PC-3 (cell line): Measurements from ENCODE around the gene TSPAN4. TPM values are rescaled to one million over a fixed set of nuclear protein-coding genes. Genes with fewer than 3 reads are reported as not detected.

Experiments used
- ATAC-seq: fragments of 200-7000 bp; cut with Tn5 transposase; 2 replicates; pipeline ENCODE4 v1.9.1; 2020; ENCODE audit warnings: mild to moderate bottlenecking, moderate library complexity
- BruUV-seq: library from RNA; stranded (reverse); fragments of 400-500 nt; replicated peaks from 2 replicates; lab custom pipeline; 2021; lab: Mats Ljungman, UMichigan
- CTCF ChIA-PET: fragments of 300-600 bp; sonication (Branson Sonifier 250); formaldehyde crosslinking; loops from one replicate; lab custom pipeline; 2022; ENCODE audit warnings: antibody characterized with exemption; lab: Charles Lee
- POLR2A ChIA-PET: fragments of 300-600 bp; sonication (Branson Sonifier 250); formaldehyde crosslinking; loops from one replicate; lab custom pipeline; 2022; ENCODE audit warnings: antibody characterized with exemption; ENCODE audit not compliant: unreplicated experiment; lab: Charles Lee
- DNase-seq: peaks from one replicate; pipeline ENCODE4 v3.0.0-alpha.2; 2015
- H2AFZ ChIP-seq: fragments of 300-600 bp; sonication (generic); 2 replicates; pipeline ENCODE4 v1.6.0; 2016; ENCODE audit warnings: antibody characterized with exemption, low read length
- H3F3A ChIP-seq: fragments of 300-600 bp; sonication (generic); one replicate; pipeline ENCODE4 v1.6.0; 2017; ENCODE audit warnings: antibody characterized with exemption, low read length, control low read depth, mild to moderate bottlenecking; ENCODE audit not compliant: unreplicated experiment
- H3K27ac ChIP-seq: fragments of 300-600 bp; sonication (generic); 2 replicates; pipeline ENCODE4 v1.5.1; 2016; ENCODE audit warnings: mild to moderate bottlenecking, low read length
- H3K27me3 ChIP-seq: fragments of 300-600 bp; sonication (generic); 2 replicates; pipeline ENCODE4 v1.6.1; 2016; ENCODE audit warnings: low read length, mixed read lengths
- H3K36me3 ChIP-seq: fragments of 300-600 bp; sonication (generic); 2 replicates; pipeline ENCODE4 v1.6.1; 2016; ENCODE audit warnings: low read depth, mixed run types, low read length, mixed read lengths
- H3K4me1 ChIP-seq: fragments of 300-600 bp; sonication (generic); 2 replicates; pipeline ENCODE4 v1.5.1; 2016; ENCODE audit warnings: low read length; ENCODE audit not compliant: insufficient read depth
- H3K4me2 ChIP-seq: fragments of 300-600 bp; sonication (generic); 2 replicates; pipeline ENCODE4 v1.6.0; 2016; ENCODE audit warnings: low read length
- H3K4me3 ChIP-seq: fragments of 300-600 bp; sonication (generic); 2 replicates; pipeline ENCODE4 v1.5.1; 2016; ENCODE audit warnings: mild to moderate bottlenecking, low read length, mixed read lengths
- H3K79me2 ChIP-seq: fragments of 300-600 bp; sonication (generic); 2 replicates; pipeline ENCODE4 v1.6.1; 2017; ENCODE audit warnings: low read length, mixed read lengths
- H3K9ac ChIP-seq: fragments of 300-600 bp; sonication (generic); 2 replicates; pipeline ENCODE4 v1.6.0; 2016; ENCODE audit warnings: mild to moderate bottlenecking, low read length
- H3K9me2 ChIP-seq: fragments of 300-600 bp; sonication (generic); replicated peaks from 2 replicates; pipeline ENCODE4 v1.6.1; 2016; ENCODE audit warnings: mixed run types, low read length, mixed read lengths
- H3K9me3 ChIP-seq: fragments of 300-600 bp; sonication (generic); 2 replicates; pipeline ENCODE4 v1.6.1; 2016; ENCODE audit warnings: low read length, mixed read lengths
- H4K20me1 ChIP-seq: fragments of 300-600 bp; sonication (generic); 2 replicates; pipeline ENCODE4 v1.6.1; 2016; ENCODE audit warnings: low read length, mixed read lengths
- EZH2 ChIP-seq: fragments of 300-600 bp; sonication (generic); IDR thresholded peaks from one replicate; pipeline ENCODE4 v1.6.1; 2017; ENCODE audit warnings: antibody characterized with exemption, mild to moderate bottlenecking, low read length; ENCODE audit not compliant: unreplicated experiment
- EZH2phosphoT487 ChIP-seq: fragments of 300-600 bp; sonication (generic); IDR thresholded peaks from 2 replicates; pipeline ENCODE4 v1.6.1; 2018; ENCODE audit warnings: mild to moderate bottlenecking, antibody characterized with exemption, low read length, borderline replicate concordance
- intact Hi-C: fragments of 100-400 bp; cut with micrococcal nuclease; formaldehyde crosslinking; loops from 2 replicates; pipeline ENCODE4 v1.9.0; 2023
- total RNA-seq: library from RNA; depleted of rRNA; stranded (reverse); fragments of >200 nt; gene quantifications from 2 replicates; pipeline ENCODE4 v1.2.3, GENCODE V29; 2014
- TF ChIP-seq, protein P1 (sequence below): fragments of 300-600 bp; sonication (generic); conservative IDR thresholded peaks from 2 replicates; pipeline ENCODE4 v1.5.1; 2017; ENCODE audit warnings: antibody characterized with exemption, low read depth, mild to moderate bottlenecking, low read length

TSPAN4 gene
- total RNA-seq, 1 experiment from 2014 or later: 121 TPM

DNA sequence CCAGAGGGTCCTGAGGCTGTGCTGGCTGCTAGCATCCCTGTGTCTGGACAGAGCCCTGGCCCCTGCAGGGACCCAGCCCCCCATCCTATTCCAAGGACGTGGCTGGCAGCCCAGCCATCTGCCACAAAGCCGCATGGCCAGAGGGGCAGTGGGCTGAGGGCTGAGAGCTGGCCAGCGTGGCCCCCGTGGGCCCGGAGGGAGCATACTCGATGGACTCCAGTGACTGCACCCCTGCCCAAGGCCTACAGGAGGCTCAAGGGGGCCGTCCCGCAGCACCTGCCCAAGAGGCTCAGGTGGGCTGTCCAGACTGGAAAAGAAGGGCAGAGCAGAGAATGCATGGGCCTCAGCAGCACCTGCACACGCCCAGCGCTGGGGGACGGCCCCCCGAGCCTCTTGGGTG lies 13.1 kb downstream of the TSPAN4 start:
- no peaks in the 10 kb centered on the region for H4K20me1 ChIP-seq
- H3K36me3 ChIP-seq: no peaks in the 10 kb centered on the region
- BruUV-seq: no TSS peak

DNA sequence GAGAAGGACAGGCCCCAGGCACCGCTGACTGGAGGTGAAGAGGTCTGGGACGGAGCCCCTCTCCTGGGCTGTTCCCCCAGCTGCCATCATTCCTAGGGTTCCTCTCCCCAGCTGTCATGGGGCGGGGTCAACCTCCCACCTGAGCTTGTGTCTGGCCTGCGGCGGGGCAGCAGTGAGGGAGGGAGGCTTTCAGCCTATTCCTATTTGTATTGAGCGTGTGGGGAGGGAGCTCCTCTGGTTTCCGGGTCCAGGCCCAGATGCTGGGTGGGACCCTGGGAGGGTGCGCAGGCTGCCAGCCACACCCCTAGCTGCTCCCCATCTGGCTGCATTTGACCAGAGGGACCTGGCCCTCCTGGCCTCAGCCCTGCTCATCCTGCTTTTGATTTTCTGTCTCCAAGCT lies 13.7 kb downstream of the TSPAN4 start:
- Histone ChIP-seq H3K4me2 (no peak overlapping the region), H3K36me3 (no peaks in the 10 kb centered on the region), H3K4me3 (no peak overlapping the region), H3K9ac (no peak overlapping the region), H3F3A (no peaks in the 10 kb centered on the region), H2AFZ (no peak overlapping the region), H3K9me3 (no peaks in the 10 kb centered on the region), H4K20me1 (no peaks in the 10 kb centered on the region), H3K4me1 (no peaks in the 10 kb centered on the region), H3K9me2 (no peaks in the 10 kb centered on the region), H3K79me2 (no peaks in the 10 kb centered on the region), H3K27ac (no peak overlapping the region), H3K27me3 (no peaks in the 10 kb centered on the region)
- POLR2A ChIA-PET: interaction anchor here (0.7 kb wide), 1 partner anchor 24 kb away, joined by 3 read pairs; the partner anchor contains the start of gene CD151
- TF ChIP-seq EZH2phosphoT487 (no peak), EZH2 (no peak)
- TF ChIP-seq, protein P1, sequence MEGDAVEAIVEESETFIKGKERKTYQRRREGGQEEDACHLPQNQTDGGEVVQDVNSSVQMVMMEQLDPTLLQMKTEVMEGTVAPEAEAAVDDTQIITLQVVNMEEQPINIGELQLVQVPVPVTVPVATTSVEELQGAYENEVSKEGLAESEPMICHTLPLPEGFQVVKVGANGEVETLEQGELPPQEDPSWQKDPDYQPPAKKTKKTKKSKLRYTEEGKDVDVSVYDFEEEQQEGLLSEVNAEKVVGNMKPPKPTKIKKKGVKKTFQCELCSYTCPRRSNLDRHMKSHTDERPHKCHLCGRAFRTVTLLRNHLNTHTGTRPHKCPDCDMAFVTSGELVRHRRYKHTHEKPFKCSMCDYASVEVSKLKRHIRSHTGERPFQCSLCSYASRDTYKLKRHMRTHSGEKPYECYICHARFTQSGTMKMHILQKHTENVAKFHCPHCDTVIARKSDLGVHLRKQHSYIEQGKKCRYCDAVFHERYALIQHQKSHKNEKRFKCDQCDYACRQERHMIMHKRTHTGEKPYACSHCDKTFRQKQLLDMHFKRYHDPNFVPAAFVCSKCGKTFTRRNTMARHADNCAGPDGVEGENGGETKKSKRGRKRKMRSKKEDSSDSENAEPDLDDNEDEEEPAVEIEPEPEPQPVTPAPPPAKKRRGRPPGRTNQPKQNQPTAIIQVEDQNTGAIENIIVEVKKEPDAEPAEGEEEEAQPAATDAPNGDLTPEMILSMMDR: no peak
- CTCF ChIA-PET: no interaction called here
- DNase-seq: no peak
- intact Hi-C loops: no loop called here
- no peak for ATAC-seq
- BruUV-seq: no TSS peak

More for the DNA sequence above, 13.1 kb downstream of the TSPAN4 start:
- CTCF ChIA-PET: no interaction called here
- ATAC-seq: no peak
- H2AFZ ChIP-seq: no peak overlapping the region
- H3K4me2 ChIP-seq: no peak overlapping the region
- no peaks in the 10 kb centered on the region for H3F3A ChIP-seq
- no peaks in the 10 kb centered on the region for H3K9me3 ChIP-seq
- DNase-seq: no peak
- TF ChIP-seq, protein P1: no peak
- TF ChIP-seq EZH2: no peak
- no peak for TF ChIP-seq EZH2phosphoT487
- no peaks in the 10 kb centered on the region for H3K79me2 ChIP-seq
- H3K27ac ChIP-seq: no peak overlapping the region
- H3K9ac ChIP-seq: no peak overlapping the region
- no peaks in the 10 kb centered on the region for H3K4me1 ChIP-seq
- no peaks in the 10 kb centered on the region for H3K9me2 ChIP-seq
- H3K4me3 ChIP-seq: no peak overlapping the region
- POLR2A ChIA-PET: interaction anchor here (0.7 kb wide), 1 partner anchor 23 kb away, joined by 3 read pairs; the partner anchor contains the start of gene CD151
- intact Hi-C loops: no loop called here
- no peaks in the 10 kb centered on the region for H3K27me3 ChIP-seq

DNA sequence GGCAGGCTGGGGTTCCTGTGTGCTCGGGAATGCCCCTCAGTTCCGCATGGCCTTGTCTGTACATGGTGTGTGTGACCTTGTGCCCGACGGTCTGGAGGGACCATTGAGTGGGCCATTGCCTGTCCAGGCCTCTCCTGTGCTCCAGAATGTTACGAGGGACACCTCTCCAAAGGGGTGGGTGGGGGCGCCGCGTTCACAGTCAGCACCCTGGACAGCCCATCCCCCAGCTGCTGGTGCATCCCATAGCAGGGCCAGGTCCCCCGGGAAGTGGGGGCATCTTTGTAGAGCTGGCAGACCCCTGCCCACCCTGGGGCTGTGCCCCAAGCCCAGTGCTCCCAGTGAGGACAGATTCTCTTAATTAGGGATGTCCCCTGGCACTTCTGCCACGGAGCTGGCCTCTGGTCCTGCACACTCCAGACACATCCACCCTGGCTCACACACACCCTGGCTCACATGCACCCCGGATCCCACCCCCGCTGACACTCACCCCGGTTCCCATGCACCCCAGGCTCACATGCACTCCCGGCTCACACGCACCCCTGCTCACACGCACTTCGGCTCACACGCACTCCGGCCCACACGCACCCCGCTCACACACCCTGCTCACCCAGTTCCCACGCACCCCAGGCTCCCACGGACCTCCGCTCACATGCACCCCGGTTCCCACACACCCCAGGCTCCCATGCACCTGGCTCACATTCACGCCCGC lies 15.6 kb downstream of the TSPAN4 start:
- H3K27ac ChIP-seq: no peak overlapping the region
- no TSS peak for BruUV-seq
- no peaks in the 10 kb centered on the region for H3K9me3 ChIP-seq
- CTCF ChIA-PET: no interaction called here
- intact Hi-C loops: no loop called here
- H3K9me2 ChIP-seq: no peaks in the 10 kb centered on the region
- H4K20me1 ChIP-seq: no peaks in the 10 kb centered on the region
- no peak for DNase-seq
- H3F3A ChIP-seq: no peaks in the 10 kb centered on the region
- no peak overlapping the region for H3K4me3 ChIP-seq
- no peak for TF ChIP-seq EZH2phosphoT487
- TF ChIP-seq, protein P1: no peak
- TF ChIP-seq EZH2: no peak
- ATAC-seq: no peak
- H3K27me3 ChIP-seq: no peaks in the 10 kb centered on the region
- no peak overlapping the region for H3K4me2 ChIP-seq
- no peaks in the 10 kb centered on the region for H3K36me3 ChIP-seq
- H3K9ac ChIP-seq: no peak overlapping the region
- no peaks in the 10 kb centered on the region for H3K79me2 ChIP-seq
- H2AFZ ChIP-seq: no peak overlapping the region
- POLR2A ChIA-PET: no interaction called here
- no peaks in the 10 kb centered on the region for H3K4me1 ChIP-seq
